ENCODE data around the gene PITPNM3. TPM values are rescaled to one million over a fixed set of nuclear protein-coding genes. Genes with fewer than 3 reads are reported as not detected.

The PITPNM3 gene
- total and polyA plus RNA-seq, 2 of the 8 experiments (the other 6 are each of a cell fraction or from before 2014, with no cell fraction given) = 1.7 to 3.1 TPM

DNA sequence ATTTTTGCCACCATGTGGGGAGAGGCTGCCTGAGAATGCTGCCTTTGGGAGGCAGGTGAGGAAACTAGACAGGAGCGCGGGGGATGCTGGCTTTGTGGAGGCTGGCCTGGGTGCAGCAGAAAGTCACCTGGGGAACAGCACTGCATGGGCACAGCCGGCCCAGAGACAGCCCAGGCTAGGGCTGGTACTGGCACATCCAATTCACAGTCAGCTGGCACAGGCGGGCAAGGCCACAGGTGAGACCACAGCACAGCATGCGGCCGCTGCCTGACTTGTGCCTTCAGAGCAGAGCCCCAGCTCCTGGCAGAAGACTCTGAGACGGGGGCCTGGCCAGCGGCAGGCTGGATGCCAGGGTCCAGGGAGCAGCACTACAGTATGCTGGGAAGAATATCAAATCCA is 16.6 kb upstream of the PITPNM3 start:
- Histone ChIP-seq H3K4me1 (replicated peaks in 1 of 4; ENCODE audit: control insufficient read depth in 3 of 4, insufficient read depth in 4 of 4, low read length in 3 of 4) (peaks cover 7 to 16% (median 9%) of the 10 kb centered on the region in 4 experiments), H3K36me3 (ENCODE audit: control insufficient read depth in 2 of 4, insufficient read depth in 4 of 4, low read length in 3 of 4) (peaks cover 0 to 3% (median 0%) of the 10 kb centered on the region in 4 experiments; a peak in 1 of 8 replicates), H2BK15ac (ENCODE audit: low read length) (no peak overlapping the region), H3K4me2 (ENCODE audit: insufficient read depth in 1 of 2, low read depth in 2 of 2, low read length in 2 of 2) (no peak overlapping the region), H3K27ac (ENCODE audit: low read depth, low read length) (no peak overlapping the region), H3K9ac (replicated peaks in 1 of 4; ENCODE audit: extremely low read depth in 1 of 4, low read depth in 3 of 4, low read length in 3 of 4) (no peak overlapping the region), H2BK12ac (ENCODE audit: low read depth, low read length) (no peak overlapping the region), H3K4me3 (ENCODE audit: extremely low read depth in 1 of 4, insufficient read depth in 2 of 4, low read depth in 3 of 4, low read length in 4 of 4) (no peak overlapping the region), H2BK5ac (ENCODE audit: low read depth, low read length) (no peak overlapping the region), H2BK20ac (ENCODE audit: low read length) (no peak overlapping the region), H2AK5ac (ENCODE audit: low read depth, low read length) (no peak overlapping the region), H4K5ac (ENCODE audit: insufficient read length, low read depth, low read length) (no peak overlapping the region), H4K8ac (ENCODE audit: extremely low read depth, insufficient read depth, low read length) (no peak overlapping the region), H2AFZ (ENCODE audit: low read length) (no peak overlapping the region), H3K14ac (ENCODE audit: insufficient read length) (no peak overlapping the region), H3K4ac (replicated peaks; ENCODE audit: insufficient read length, low read depth, low read length) (no peak overlapping the region), H2BK120ac (replicated peaks; ENCODE audit: low read depth, low read length) (no peak overlapping the region), H4K91ac (replicated peaks; ENCODE audit: insufficient read length, low read length) (no peak overlapping the region), H4K20me1 (replicated peaks in 1 of 2; ENCODE audit: control insufficient read depth in 1 of 2, insufficient read depth in 2 of 2, low read length in 2 of 2) (no peaks in the 10 kb centered on the region), H3K23ac (ENCODE audit: insufficient read length) (no peak overlapping the region), H3K56ac (replicated peaks; ENCODE audit: insufficient read length, low read depth, low read length) (no peak overlapping the region), H3K79me2 (ENCODE audit: control insufficient read depth in 1 of 2, insufficient read depth in 2 of 2, low read length in 2 of 2) (no peaks in the 10 kb centered on the region), H3K18ac (ENCODE audit: extremely low read depth, low read length) (no peak overlapping the region), H3K23me2 (ENCODE audit: low read depth, low read length) (no peaks in the 10 kb centered on the region), H3K27me3 (replicated peaks in 1 of 4; ENCODE audit: control insufficient read depth in 3 of 4, extremely low read depth in 1 of 4, insufficient read depth in 3 of 4, low read length in 3 of 4) (no peaks in the 10 kb centered on the region), H3K9me3 (ENCODE audit: insufficient read depth in 2 of 2, low read depth in 1 of 2, low read length in 1 of 2) (no peaks in the 10 kb centered on the region), H3K79me1 (ENCODE audit: low read depth, low read length) (no peaks in the 10 kb centered on the region; the same call in 1 of the 2 replicates)
- ChIA-PET CTCF (ENCODE audit: partially characterized antibody) (no interaction called here), POLR2A (ENCODE audit: partially characterized antibody) (no interaction called here)
- DNase-seq (ENCODE audit: low read depth in 1 of 2, low spot score in 2 of 2) (peak in 1 of 2 experiments; percentile 41), FAIRE-seq (no peak)
- WGBS, 2 experiments (ENCODE audit: extremely low coverage in 1 of 2, insufficient coverage in 1 of 2, insufficient read length in 1 of 2, insufficient replicate concordance in 2 of 2, low coverage in 1 of 2, low lambda C conversion rate in 2 of 2, missing lambda C conversion rate in 1 of 2) = 88% methylated on average over 8 of the region's 8 CpGs; no CpG with 5 or more reads in 1 of the 2 experiments
- TF ChIP-seq TAF7 (optimal IDR thresholded peaks at IDR 0.05; ENCODE audit: borderline replicate concordance, low read depth, low read length) (no peak), KDM1A (IDR thresholded peaks at IDR 0.05; ENCODE audit: borderline replicate concordance, low read length) (no peak), SIN3A (conservative IDR thresholded peaks at IDR 0.05 in 1 of 2, IDR thresholded peaks at IDR 0.05 in 1 of 2; ENCODE audit: low read depth in 1 of 2, low read length in 2 of 2) (no peak), RAD21 (IDR thresholded peaks at IDR 0.05 in 1 of 2, conservative IDR thresholded peaks at IDR 0.05 in 1 of 2; ENCODE audit: low read depth in 2 of 2, low read length in 2 of 2) (no peak), JUND (IDR thresholded peaks at IDR 0.05; ENCODE audit: low read length) (no peak), RXRA (IDR thresholded peaks at IDR 0.05; ENCODE audit: insufficient read depth, low read depth, low read length) (no peak), CBX8 (IDR thresholded peaks at IDR 0.05; ENCODE audit: borderline replicate concordance, low read depth, low read length) (no peak), POLR2A (IDR thresholded peaks at IDR 0.05; ENCODE audit: control extremely low read depth in 1 of 2, low read depth in 2 of 2, low read length in 2 of 2) (no peak), SIRT6 (IDR thresholded peaks at IDR 0.05; ENCODE audit: low read length) (no peak), SRF (IDR thresholded peaks at IDR 0.05; ENCODE audit: low read depth, low read length) (no peak), PHF8 (conservative IDR thresholded peaks at IDR 0.05; ENCODE audit: low read depth, low read length) (no peak)
- TF ChIP-seq, protein P1, sequence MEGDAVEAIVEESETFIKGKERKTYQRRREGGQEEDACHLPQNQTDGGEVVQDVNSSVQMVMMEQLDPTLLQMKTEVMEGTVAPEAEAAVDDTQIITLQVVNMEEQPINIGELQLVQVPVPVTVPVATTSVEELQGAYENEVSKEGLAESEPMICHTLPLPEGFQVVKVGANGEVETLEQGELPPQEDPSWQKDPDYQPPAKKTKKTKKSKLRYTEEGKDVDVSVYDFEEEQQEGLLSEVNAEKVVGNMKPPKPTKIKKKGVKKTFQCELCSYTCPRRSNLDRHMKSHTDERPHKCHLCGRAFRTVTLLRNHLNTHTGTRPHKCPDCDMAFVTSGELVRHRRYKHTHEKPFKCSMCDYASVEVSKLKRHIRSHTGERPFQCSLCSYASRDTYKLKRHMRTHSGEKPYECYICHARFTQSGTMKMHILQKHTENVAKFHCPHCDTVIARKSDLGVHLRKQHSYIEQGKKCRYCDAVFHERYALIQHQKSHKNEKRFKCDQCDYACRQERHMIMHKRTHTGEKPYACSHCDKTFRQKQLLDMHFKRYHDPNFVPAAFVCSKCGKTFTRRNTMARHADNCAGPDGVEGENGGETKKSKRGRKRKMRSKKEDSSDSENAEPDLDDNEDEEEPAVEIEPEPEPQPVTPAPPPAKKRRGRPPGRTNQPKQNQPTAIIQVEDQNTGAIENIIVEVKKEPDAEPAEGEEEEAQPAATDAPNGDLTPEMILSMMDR (IDR thresholded peaks at IDR 0.05; ENCODE audit: control extremely low read depth in 1 of 3, insufficient read depth in 1 of 3, low read depth in 1 of 3, low read length in 3 of 3) = no peak
